Calu3 (cell line): Measurements from ENCODE around the gene NBAS. TPM values are rescaled to one million over a fixed set of nuclear protein-coding genes. Genes with fewer than 3 reads are reported as not detected.

Source experiments
- BruUV-seq: library from RNA; stranded (reverse); fragments of 400-500 nt; replicated peaks from 2 replicates; lab custom pipeline; 2021; lab: Mats Ljungman, UMichigan
- CTCF ChIA-PET: fragments of 300-600 bp; sonication (Branson Sonifier 250); formaldehyde crosslinking; loops from one replicate; lab custom pipeline; 2022; ENCODE audit warnings: antibody characterized with exemption; lab: Charles Lee
- DNase-seq: peaks from one replicate; pipeline ENCODE4 v3.0.0; 2022
- H3K27ac Mint-ChIP-seq: one replicate; pipeline ENCODE4 v1.8.0; 2022; ENCODE audit warnings: mixed read lengths; ENCODE audit not compliant: unreplicated experiment
- H3K27me3 Mint-ChIP-seq: one replicate; pipeline ENCODE4 v1.8.0; 2022; ENCODE audit warnings: mixed read lengths; ENCODE audit not compliant: unreplicated experiment
- H3K36me3 Mint-ChIP-seq: one replicate; pipeline ENCODE4 v1.8.0; 2022; ENCODE audit warnings: mild to moderate bottlenecking, moderate library complexity, mixed read lengths; ENCODE audit not compliant: insufficient read depth, unreplicated experiment
- H3K4me1 Mint-ChIP-seq: one replicate; pipeline ENCODE4 v1.8.0; 2022; ENCODE audit warnings: mild to moderate bottlenecking, low read depth, mixed read lengths; ENCODE audit not compliant: unreplicated experiment
- H3K4me3 Mint-ChIP-seq: one replicate; pipeline ENCODE4 v1.8.0; 2022; ENCODE audit warnings: mild to moderate bottlenecking, low read depth, moderate library complexity, mixed read lengths; ENCODE audit not compliant: unreplicated experiment
- H3K9me3 Mint-ChIP-seq: one replicate; pipeline ENCODE4 v1.8.0; 2022; ENCODE audit warnings: low read depth, mixed read lengths; ENCODE audit not compliant: unreplicated experiment
- intact Hi-C: fragments of 100-400 bp; cut with micrococcal nuclease; formaldehyde crosslinking; loops from one replicate; pipeline ENCODE4 v1.10.0; 2022; ENCODE audit not compliant: unreplicated experiment
- total RNA-seq: library from RNA; stranded (reverse); gene quantifications from 2 replicates; pipeline ENCODE4 v1.2.3, GENCODE V29; 2022
- TF ChIP-seq, protein P1 (sequence below): fragments of 200-600 bp; IDR thresholded peaks from one replicate; pipeline ENCODE4 v1.8.0; 2022; ENCODE audit warnings: antibody characterized with exemption; ENCODE audit not compliant: unreplicated experiment

Gene NBAS
- total RNA-seq, 1 experiment from 2014 or later, result 30.4 TPM

DNA sequence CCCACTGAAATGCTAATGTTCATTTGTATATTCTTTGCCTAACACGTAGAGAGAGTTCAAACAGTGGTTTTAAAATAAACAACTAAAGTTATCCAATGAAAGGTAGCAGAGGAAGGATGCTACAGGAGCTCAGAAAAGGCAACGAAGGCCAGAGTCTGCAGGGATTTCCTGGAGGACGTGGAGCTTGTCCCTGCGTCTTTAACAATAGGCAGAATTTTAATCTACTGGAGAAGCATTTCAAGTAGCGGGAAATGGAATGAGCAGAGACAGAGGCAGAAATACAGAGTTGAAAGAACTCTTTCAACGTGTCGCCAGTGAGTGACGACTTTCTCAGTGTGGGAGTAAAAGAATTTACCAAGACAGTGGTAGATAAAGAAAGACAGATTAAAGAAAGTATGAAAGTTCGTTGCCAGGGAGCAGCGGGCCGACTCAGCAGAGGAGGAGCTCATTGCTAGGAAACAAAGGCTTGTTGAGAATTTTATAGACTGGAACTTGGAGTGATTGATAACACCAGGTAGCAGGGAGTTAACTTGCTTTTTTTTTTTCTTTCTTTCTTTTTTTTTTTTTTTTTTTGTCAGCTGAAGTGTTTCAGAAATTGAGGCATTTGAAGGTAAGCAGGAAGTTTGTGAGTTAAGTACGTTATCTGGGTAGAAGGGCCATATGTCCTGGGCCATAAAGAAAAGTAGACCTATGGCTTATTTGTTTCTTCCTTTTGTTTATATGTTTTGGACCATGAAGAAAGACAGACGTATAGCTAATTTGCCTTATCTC is 625 bp upstream of the NBAS start:
- DNase-seq, result no peak
- Mint-ChIP-seq H3K36me3 (peaks cover 19% of the 10 kb centered on the region), H3K4me3 (peak overlapping the region; percentile 96), H3K27me3 (no peaks in the 10 kb centered on the region), H3K27ac (peak overlapping the region; percentile 77), H3K4me1 (peaks cover 20% of the 10 kb centered on the region), H3K9me3 (no peaks in the 10 kb centered on the region)
- intact Hi-C loops, result no loop called here
- TF ChIP-seq, protein P1, sequence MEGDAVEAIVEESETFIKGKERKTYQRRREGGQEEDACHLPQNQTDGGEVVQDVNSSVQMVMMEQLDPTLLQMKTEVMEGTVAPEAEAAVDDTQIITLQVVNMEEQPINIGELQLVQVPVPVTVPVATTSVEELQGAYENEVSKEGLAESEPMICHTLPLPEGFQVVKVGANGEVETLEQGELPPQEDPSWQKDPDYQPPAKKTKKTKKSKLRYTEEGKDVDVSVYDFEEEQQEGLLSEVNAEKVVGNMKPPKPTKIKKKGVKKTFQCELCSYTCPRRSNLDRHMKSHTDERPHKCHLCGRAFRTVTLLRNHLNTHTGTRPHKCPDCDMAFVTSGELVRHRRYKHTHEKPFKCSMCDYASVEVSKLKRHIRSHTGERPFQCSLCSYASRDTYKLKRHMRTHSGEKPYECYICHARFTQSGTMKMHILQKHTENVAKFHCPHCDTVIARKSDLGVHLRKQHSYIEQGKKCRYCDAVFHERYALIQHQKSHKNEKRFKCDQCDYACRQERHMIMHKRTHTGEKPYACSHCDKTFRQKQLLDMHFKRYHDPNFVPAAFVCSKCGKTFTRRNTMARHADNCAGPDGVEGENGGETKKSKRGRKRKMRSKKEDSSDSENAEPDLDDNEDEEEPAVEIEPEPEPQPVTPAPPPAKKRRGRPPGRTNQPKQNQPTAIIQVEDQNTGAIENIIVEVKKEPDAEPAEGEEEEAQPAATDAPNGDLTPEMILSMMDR, result no peak
- CTCF ChIA-PET, result interaction anchor here (1.3 to 2.0 kb wide), 3 partner anchors 15 to 1264 kb away, joined by 3 to 7 read pairs (median 5); no protein-coding TSS in a partner anchor
- no TSS peak for BruUV-seq

DNA sequence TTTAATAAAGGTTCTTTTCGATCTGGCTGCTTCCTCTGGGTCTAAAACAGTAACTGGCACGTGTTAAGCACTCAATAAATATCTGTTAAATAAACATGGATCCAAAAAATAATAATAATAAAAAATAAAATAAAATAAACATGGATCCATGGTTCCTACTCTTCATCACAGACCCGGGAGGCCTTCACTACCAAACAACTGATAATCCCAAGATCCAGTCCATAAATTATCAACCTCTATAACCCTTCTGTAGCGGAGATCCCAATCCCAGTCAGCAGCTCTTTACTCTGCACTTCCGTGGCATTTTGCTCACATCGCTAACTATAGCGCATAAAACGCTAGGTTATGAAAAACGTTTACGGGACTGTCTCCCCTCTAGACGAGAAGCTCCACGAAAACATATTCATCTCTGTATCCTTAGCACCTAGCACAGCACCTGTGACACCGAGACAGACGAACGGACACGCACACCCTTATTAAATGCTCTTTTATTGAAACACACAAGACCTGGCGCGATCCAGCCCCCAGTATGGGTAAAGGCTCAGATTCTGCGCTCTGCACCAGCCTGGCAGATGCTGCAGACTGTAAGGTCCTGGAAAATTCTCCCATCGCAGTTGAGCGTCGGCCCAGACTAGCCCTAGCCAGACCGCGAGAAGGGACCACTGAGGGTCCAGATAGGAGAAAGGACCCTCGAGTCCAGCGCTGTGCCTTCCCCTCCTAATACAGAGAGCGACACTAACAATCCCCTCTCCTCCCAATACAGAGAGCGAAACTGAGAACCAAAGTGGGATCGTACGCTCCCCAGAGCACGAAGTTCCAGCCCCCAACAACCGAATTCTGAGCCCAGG is 770 bp downstream of the NBAS start:
- peak overlapping the region; percentile 77 for H3K27ac Mint-ChIP-seq
- intact Hi-C loops, result no loop called here
- TF ChIP-seq, protein P1, result no peak
- no TSS peak for BruUV-seq
- peak overlapping the region; percentile 96 for H3K4me3 Mint-ChIP-seq
- CTCF ChIA-PET, result interaction anchor here (1.3 to 2.0 kb wide), 3 partner anchors 14 to 1263 kb away, joined by 3 to 7 read pairs (median 5); no protein-coding TSS in a partner anchor
- H3K4me1 Mint-ChIP-seq, result peaks cover 20% of the 10 kb centered on the region
- DNase-seq, result peak; percentile 10
- no peaks in the 10 kb centered on the region for H3K9me3 Mint-ChIP-seq
- H3K36me3 Mint-ChIP-seq, result peaks cover 19% of the 10 kb centered on the region
- H3K27me3 Mint-ChIP-seq, result no peaks in the 10 kb centered on the region

DNA sequence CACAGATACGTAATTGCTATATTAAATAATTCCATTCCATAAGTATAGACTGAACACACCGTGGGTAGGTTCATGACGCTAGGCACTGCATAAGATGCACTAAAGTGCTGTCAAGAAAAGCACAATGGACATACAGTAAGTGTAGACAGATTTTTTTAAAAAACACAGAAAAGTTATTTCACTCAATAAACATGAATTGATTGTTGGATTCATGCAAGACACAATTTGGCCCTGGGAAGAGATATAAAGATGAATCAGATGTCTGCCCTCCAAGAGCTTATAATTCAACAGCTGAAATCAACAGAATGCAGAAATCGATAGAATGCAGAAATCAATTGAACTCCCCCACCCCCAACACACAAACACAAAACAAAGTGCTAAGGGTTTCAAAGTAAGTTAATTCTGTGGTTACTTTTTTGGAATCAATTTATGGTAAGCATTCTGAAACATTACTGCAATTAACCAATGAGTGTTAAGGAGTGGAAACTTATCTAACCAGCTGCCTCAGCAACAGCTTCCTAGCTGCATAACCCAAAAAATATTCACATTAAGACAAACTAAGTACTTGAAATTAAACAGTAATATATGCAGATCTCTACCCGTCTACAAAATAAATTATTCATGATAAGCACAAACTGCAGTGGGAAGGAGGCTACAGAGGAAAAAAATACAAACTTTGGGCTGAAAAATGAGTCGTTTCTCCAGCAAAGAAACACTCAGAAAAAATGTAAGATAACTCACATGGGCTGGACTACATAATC is 1.6 kb downstream of the NBAS start:
- TF ChIP-seq, protein P1, result no peak
- no peak for DNase-seq

DNA sequence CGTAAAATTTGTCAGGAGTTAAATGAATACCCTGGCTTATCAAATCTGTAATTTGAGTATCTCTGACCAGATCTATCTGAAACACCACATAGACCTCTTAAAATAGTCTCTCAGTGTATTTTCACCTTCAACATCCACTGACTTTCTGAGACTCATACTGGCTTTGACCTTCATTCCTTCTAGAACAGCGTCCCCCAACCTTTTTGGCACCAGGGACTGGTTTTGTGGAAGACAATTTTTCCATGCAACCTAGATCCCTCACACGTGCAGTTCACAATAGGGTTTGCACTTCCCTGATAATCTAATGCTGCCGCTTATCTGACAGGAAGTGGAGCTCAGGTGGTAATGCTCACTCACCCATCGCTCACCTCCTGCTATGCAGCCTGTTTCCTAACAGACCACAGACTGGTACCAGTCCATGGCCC is 3.2 kb downstream of the NBAS start:
- no peaks in the 10 kb centered on the region for H3K27me3 Mint-ChIP-seq
- intact Hi-C loops, result no loop called here
- DNase-seq, result no peak
- peaks cover 19% of the 10 kb centered on the region for H3K36me3 Mint-ChIP-seq
- no peak overlapping the region for H3K4me3 Mint-ChIP-seq
- BruUV-seq, result no TSS peak
- no peaks in the 10 kb centered on the region for H3K9me3 Mint-ChIP-seq
- TF ChIP-seq, protein P1, result no peak
- peaks cover 13% of the 10 kb centered on the region for H3K4me1 Mint-ChIP-seq
- peak overlapping the region; percentile 52 for H3K27ac Mint-ChIP-seq
- CTCF ChIA-PET, result interaction anchor here (0.5 kb wide), 1 partner anchor 1771 kb away, joined by 3 read pairs; no protein-coding TSS in a partner anchor

More for the DNA sequence above, 1.6 kb downstream of the NBAS start:
- peak overlapping the region; percentile 96 for H3K4me3 Mint-ChIP-seq
- peaks cover 20% of the 10 kb centered on the region for H3K4me1 Mint-ChIP-seq
- CTCF ChIA-PET, result interaction anchor here (0.7 kb wide), 2 partner anchors 319 to 320 kb away, joined by 3 read pairs; no protein-coding TSS in a partner anchor
- no peaks in the 10 kb centered on the region for H3K27me3 Mint-ChIP-seq
- peaks cover 19% of the 10 kb centered on the region for H3K36me3 Mint-ChIP-seq
- H3K9me3 Mint-ChIP-seq, result no peaks in the 10 kb centered on the region
- no peak overlapping the region for H3K27ac Mint-ChIP-seq
- TSS peak; percentile 54 for BruUV-seq
- intact Hi-C loops, result no loop called here
